Measurements from ENCODE around the gene METTL9. TPM values are rescaled to one million over a fixed set of nuclear protein-coding genes. Genes with fewer than 3 reads are reported as not detected.
"Not testable (repeated sequence)": the region's sequence is repeated elsewhere in the genome, so short reads cannot be mapped to it uniquely, and the experiment has no call there.

The METTL9 gene
- total and polyA plus RNA-seq, 2 of the 13 experiments (the other 11 are each of a cell fraction or from before 2014, with no cell fraction given), result 123 to 204 TPM

GRCh38 chr16:21556651-21557241 lies 42.6 kb upstream of the METTL9 start:
- Histone ChIP-seq H3K4me1 (ENCODE audit: insufficient read depth, low read length) (peaks cover 31% of the 10 kb centered on the region), H3K27me3 (ENCODE audit: control insufficient read depth in 1 of 2, insufficient read depth in 2 of 2, low read length in 2 of 2) (peaks cover 16 to 72% of the 10 kb centered on the region in 2 experiments; a peak in 4 of 5 replicates)
- H3K79me2 ChIP-seq (ENCODE audit: insufficient read depth, low read length); H3K36me3 ChIP-seq (replicated peaks in 1 of 2; ENCODE audit: control insufficient read depth in 1 of 2, insufficient read depth in 2 of 2, low read length in 2 of 2); BruUV-seq (replicated peaks); H3K4me3 ChIP-seq (replicated peaks in 1 of 3; ENCODE audit: insufficient read depth in 1 of 3, low read depth in 2 of 3, low read length in 3 of 3); H3K9ac ChIP-seq (ENCODE audit: insufficient read depth, low read depth, low read length); H3K4me2 ChIP-seq (ENCODE audit: low read depth, low read length); POLR2A ChIA-PET; DNase-seq (ENCODE audit: low spot score); H3K27ac ChIP-seq (ENCODE audit: extremely low read length, insufficient read depth, low read length); FAIRE-seq; H2AFZ ChIP-seq (ENCODE audit: low read length); H3K9me3 ChIP-seq (ENCODE audit: low read length); CTCF ChIA-PET (ENCODE audit: low intra/inter-chr PET ratio, low total read pairs); H4K20me1 ChIP-seq (ENCODE audit: insufficient read depth, low read length): not testable (repeated sequence)
- intact Hi-C loops (cut with micrococcal nuclease; ENCODE audit: unreplicated experiment), result loop anchor here (10.0 kb wide), 2 partner anchors 272 to 402 kb away; partner anchors contain the start of genes DNAH3 and LDAF1
- peak; percentile 36 for ATAC-seq
- in situ Hi-C loops (cut with HindIII; ENCODE audit: extremely low pct_ligation_motif_present, low pct_unique_long_range_greater_than_20kb), result loop anchor here (5.0 to 25.0 kb wide), 3 partner anchors 244 to 781 kb away; partner anchors contain the start of gene LDAF1
- WGBS (ENCODE audit: low lambda C conversion rate), result 21% methylated on average over 21 of the region's 25 CpGs
- TF ChIP-seq, protein P1, sequence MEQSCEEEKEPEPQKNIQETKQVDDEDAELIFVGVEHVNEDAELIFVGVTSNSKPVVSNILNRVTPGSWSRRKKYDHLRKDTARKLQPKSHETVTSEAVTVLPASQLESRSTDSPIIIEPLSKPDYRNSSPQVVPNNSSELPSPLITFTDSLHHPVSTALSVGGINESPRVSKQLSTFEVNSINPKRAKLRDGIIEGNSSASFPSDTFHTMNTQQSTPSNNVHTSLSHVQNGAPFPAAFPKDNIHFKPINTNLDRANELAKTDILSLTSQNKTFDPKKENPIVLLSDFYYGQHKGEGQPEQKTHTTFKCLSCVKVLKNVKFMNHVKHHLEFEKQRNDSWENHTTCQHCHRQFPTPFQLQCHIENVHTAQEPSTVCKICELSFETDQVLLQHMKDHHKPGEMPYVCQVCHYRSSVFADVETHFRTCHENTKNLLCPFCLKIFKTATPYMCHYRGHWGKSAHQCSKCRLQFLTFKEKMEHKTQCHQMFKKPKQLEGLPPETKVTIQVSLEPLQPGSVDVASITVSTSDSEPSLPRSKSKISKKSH (CRISPR knock-in tag; IDR thresholded peaks at IDR 0.05; ENCODE audit: borderline replicate concordance), result 0 out of 2 replicates have a peak, but pooled peaks have one; percentile 8
- TF ChIP-seq CEBPB (IDR thresholded peaks at IDR 0.05; ENCODE audit: borderline replicate concordance, low read depth, low read length) (peak; percentile 15; the same call in 1 of the 2 replicates), ZNF800 (CRISPR knock-in tag; IDR thresholded peaks at IDR 0.05) (0 out of 2 replicates have a peak, but pooled peaks have one; percentile 48), ZBTB21 (CRISPR knock-in tag; IDR thresholded peaks at IDR 0.05) (peak; percentile 50; the same call in 1 of the 2 replicates), KDM2A (CRISPR knock-in tag; IDR thresholded peaks at IDR 0.05; ENCODE audit: borderline replicate concordance, low read depth) (peak; percentile 17; the same call in 1 of the 2 replicates), HOXA3 (CRISPR knock-in tag; IDR thresholded peaks at IDR 0.05) (peak; percentile 31; the same call in 1 of the 2 replicates), ARID2 (CRISPR knock-in tag; IDR thresholded peaks at IDR 0.05; ENCODE audit: borderline replicate concordance) (0 out of 2 replicates have a peak, but pooled peaks have one; percentile 41)

All from HepG2 (cell line).